IMR-90 (cell line): ENCODE measurements around the gene SLC39A11. TPM values are rescaled to one million over a fixed set of nuclear protein-coding genes. Genes with fewer than 3 reads are reported as not detected.
A peak's percentile ranks its signal among the peaks of the same experiment; 100 is the strongest.

Source experiments
- ATAC-seq: fragments of 200-7000 bp; cut with Tn5 transposase; 2 replicates; pipeline ENCODE4 v1.9.1; 2020; ENCODE audit warnings: low read depth, mild to moderate bottlenecking, moderate library complexity
- BruUV-seq: library from RNA; stranded (reverse); fragments of 400-500 nt; replicated peaks from 2 replicates; lab custom pipeline; 2021; lab: Mats Ljungman, UMichigan
- CTCF ChIA-PET: fragments of 300-600 bp; formaldehyde crosslinking; extraction: SDS; loops from one replicate; lab custom pipeline; 2021; ENCODE audit warnings: antibody characterized with exemption; lab: Yijun Ruan, JAX
- POLR2A ChIA-PET: fragments of 300-600 bp; sonication (Branson Sonifier 250); formaldehyde crosslinking; loops from one replicate; lab custom pipeline; 2022; ENCODE audit warnings: antibody characterized with exemption; ENCODE audit not compliant: unreplicated experiment; lab: Charles Lee
- DNase-seq: peaks from one replicate; pipeline ENCODE4 v3.0.0; 2013
- H2AFZ ChIP-seq: replicated peaks from 2 replicates; pipeline ENCODE3; 2013; ENCODE audit warnings: low read length, mild to moderate bottlenecking; ENCODE audit not compliant: poor library complexity
- H2AK5ac ChIP-seq: 2 replicates; pipeline ENCODE4 v1.6.1; 2013; ENCODE audit warnings: low read depth, low read length, inconsistent platforms
- H2AK9ac ChIP-seq: replicated peaks from 2 replicates; pipeline ENCODE3; 2013; ENCODE audit warnings: mild to moderate bottlenecking, low read depth, low read length, moderate library complexity; ENCODE audit not compliant: poor library complexity
- H2BK120ac ChIP-seq: 2 replicates; pipeline ENCODE4 v1.6.1; 2013; ENCODE audit warnings: low read depth, low read length, inconsistent platforms
- H2BK15ac ChIP-seq: 3 replicates; pipeline ENCODE4 v1.6.1; 2013; ENCODE audit warnings: low read depth, low read length, inconsistent platforms
- H2BK20ac ChIP-seq: 2 replicates; pipeline ENCODE4 v1.6.1; 2013; ENCODE audit warnings: low read depth, mild to moderate bottlenecking, inconsistent platforms, low read length, moderate library complexity
- H2BK5ac ChIP-seq: 2 replicates; pipeline ENCODE4 v1.6.1; 2013; ENCODE audit warnings: mild to moderate bottlenecking, low read depth, low read length, inconsistent platforms; ENCODE audit not compliant: poor library complexity, severe bottlenecking
- H3K14ac ChIP-seq: replicated peaks from 2 replicates; pipeline ENCODE4 v1.6.1; 2013; ENCODE audit warnings: low read depth, low read length, inconsistent platforms
- H3K18ac ChIP-seq: 2 replicates; pipeline ENCODE4 v1.6.1; 2013; ENCODE audit warnings: low read depth, low read length, control low read depth
- H3K23ac ChIP-seq: 2 replicates; pipeline ENCODE4 v1.6.1; 2013; ENCODE audit warnings: low read depth, low read length, inconsistent platforms
- H3K27ac ChIP-seq: 2 replicates; pipeline ENCODE4 v1.5.1; 2013; ENCODE audit warnings: mild to moderate bottlenecking, control low read depth, low read length; ENCODE audit not compliant: insufficient read depth
- H3K27me3 ChIP-seq: 2 replicates; pipeline ENCODE4 v1.6.1; 2013; ENCODE audit warnings: low read length; ENCODE audit not compliant: control insufficient read depth, insufficient read depth
- H3K36me3 ChIP-seq: 2 replicates; pipeline ENCODE4 v1.6.1; 2013; ENCODE audit warnings: low read length, mixed read lengths; ENCODE audit not compliant: control insufficient read depth, insufficient read depth
- H3K4ac ChIP-seq: 2 replicates; pipeline ENCODE4 v1.6.1; 2013; ENCODE audit warnings: low read depth, low read length, inconsistent platforms
- H3K4me1 ChIP-seq: 2 replicates; pipeline ENCODE4 v1.6.1; 2013; ENCODE audit warnings: low read length, mixed read lengths; ENCODE audit not compliant: control insufficient read depth, insufficient read depth
- H3K4me2 ChIP-seq: 2 replicates; pipeline ENCODE4 v1.6.1; 2013; ENCODE audit warnings: low read depth, mild to moderate bottlenecking, control low read depth, low read length, moderate library complexity
- H3K4me3 ChIP-seq: 2 replicates; pipeline ENCODE4 v1.5.1; 2013; ENCODE audit warnings: low read depth, mild to moderate bottlenecking, control low read depth, low read length, moderate library complexity; ENCODE audit not compliant: insufficient read depth
- H3K56ac ChIP-seq: 2 replicates; pipeline ENCODE4 v1.6.1; 2013; ENCODE audit warnings: low read length, inconsistent platforms; ENCODE audit not compliant: insufficient read depth; ENCODE audit errors: extremely low read depth
- H3K79me1 ChIP-seq, 2 experiments: 2 replicates each; pipeline ENCODE4 v1.6.1; 2013; ENCODE audit warnings: low read length in 2 of 2, inconsistent platforms in 1 of 2, low read depth in 1 of 2
- H3K9ac ChIP-seq: 2 replicates; pipeline ENCODE4 v1.6.1; 2013; ENCODE audit warnings: low read depth, low read length, control low read depth
- H3K9me1 ChIP-seq: 2 replicates; pipeline ENCODE4 v1.6.1; 2013; ENCODE audit warnings: low read length, inconsistent platforms; ENCODE audit not compliant: insufficient read depth
- H3K9me3 ChIP-seq: 2 replicates; pipeline ENCODE4 v1.6.1; 2013; ENCODE audit warnings: low read length; ENCODE audit not compliant: control insufficient read depth, insufficient read depth
- H4K20me1 ChIP-seq: 2 replicates; pipeline ENCODE4 v1.6.1; 2013; ENCODE audit warnings: low read length, inconsistent platforms; ENCODE audit not compliant: insufficient read depth
- H4K5ac ChIP-seq: 2 replicates; pipeline ENCODE4 v1.6.1; 2013; ENCODE audit warnings: mild to moderate bottlenecking, low read depth, low read length, control low read depth
- H4K8ac ChIP-seq, 2 experiments: 2 replicates each; pipeline ENCODE4 v1.6.1; 2013; ENCODE audit warnings: low read depth in 2 of 2, low read length in 2 of 2, control low read depth in 1 of 2, inconsistent platforms in 1 of 2
- H4K91ac ChIP-seq: 2 replicates; pipeline ENCODE4 v1.6.1; 2013; ENCODE audit warnings: low read depth, low read length, inconsistent platforms; ENCODE audit not compliant: insufficient read depth
- CEBPB ChIP-seq: IDR thresholded peaks from 2 replicates; pipeline ENCODE4 v1.6.1; 2012; ENCODE audit warnings: low read depth, low read length, improper control_type of control experiment
- FOS ChIP-seq: fragments of 150-350 bp; IDR thresholded peaks from 2 replicates; pipeline ENCODE4 v1.6.1; 2016; ENCODE audit warnings: low read depth, low read length
- MAZ ChIP-seq: IDR thresholded peaks from 2 replicates; pipeline ENCODE4 v1.6.1; 2012; ENCODE audit warnings: low read depth, mild to moderate bottlenecking, low read length, improper control_type of control experiment, moderate library complexity, borderline replicate concordance
- NFE2L2 ChIP-seq: fragments of 150-350 bp; IDR thresholded peaks from 2 replicates; pipeline ENCODE4 v1.6.1; 2016; ENCODE audit warnings: low read depth, mild to moderate bottlenecking, low read length
- RCOR1 ChIP-seq: IDR thresholded peaks from 2 replicates; pipeline ENCODE4 v1.6.1; 2012; ENCODE audit warnings: mild to moderate bottlenecking, low read length, improper control_type of control experiment; ENCODE audit not compliant: insufficient replicate concordance
- SMC3 ChIP-seq: fragments of 150-350 bp; IDR thresholded peaks from 2 replicates; pipeline ENCODE4 v1.6.1; 2016; ENCODE audit warnings: low read depth, mild to moderate bottlenecking, antibody characterized with exemption, low read length, moderate library complexity
- WGBS, 2 experiments: methylation state at CpG; one replicate each; pipeline versions ENCODE4 v1.1.5 to v1.1.7; 2013; ENCODE audit warnings: missing lambda C conversion rate in 2 of 2; ENCODE audit not compliant: insufficient read length in 1 of 2; ENCODE audit errors: extremely low coverage in 2 of 2; 5-methylcytosine and 5-hydroxymethylcytosine counted together
- dilution Hi-C: fragments of 300-500 bp; cut with HindIII; formaldehyde crosslinking; loops from one replicate; pipeline ENCODE4 v1.14.3; 2018; ENCODE audit warnings: low sequenced_read_pairs; ENCODE audit not compliant: unreplicated experiment
- in situ Hi-C: fragments of 300-500 bp; cut with MboI; formaldehyde crosslinking; loops from 3 replicates; pipeline ENCODE4 v1.14.3; 2019; ENCODE audit warnings: low sequenced_read_pairs, inconsistent platforms, mixed read lengths
- intact Hi-C: fragments of 100-400 bp; cut with micrococcal nuclease; formaldehyde crosslinking; loops from 2 replicates; pipeline ENCODE4 v1.10.0; 2022
- polyA plus RNA-seq, 3 experiments: library from polyadenylated mRNA; depleted of rRNA; stranded (reverse); fragments of >200 nt; gene quantifications; 2 replicates each; pipeline ENCODE4 v1.2.3, GENCODE V29; 2012; ENCODE audit warnings: low replicate concordance in 1 of 3
- total RNA-seq: library from RNA; depleted of rRNA; stranded (reverse); fragments of >200 nt; gene quantifications from 2 replicates; pipeline ENCODE4 v1.2.3, GENCODE V29; 2012
- TF ChIP-seq, protein P1 (sequence below): fragments of 150-350 bp; IDR thresholded peaks from 2 replicates; pipeline ENCODE4 v1.6.1; 2017; ENCODE audit warnings: mild to moderate bottlenecking, antibody characterized with exemption, low read length, low read depth

SLC39A11 gene
- total and polyA plus RNA-seq, 2 of the 4 experiments (the other 2 are of a cell fraction) = 8.8 to 14.3 TPM

- no CpG with 5 or more reads among the region's 7 CpGs for WGBS, 2 experiments
- Histone ChIP-seq H3K9me3 (no peaks in the 10 kb centered on the region), H3K9ac (no peak overlapping the region), H3K9me1 (peaks cover 4% of the 10 kb centered on the region), H4K91ac (peak overlapping the region; percentile 78), H4K8ac (peak overlapping the region; percentile 31 to 62; a peak in 1 of 4 replicates), H2AK5ac (peak overlapping the region; percentile 92), H2BK15ac (peak overlapping the region; percentile 88; the same call in 1 of the 3 replicates), H3K56ac (no peak overlapping the region), H3K27me3 (no peaks in the 10 kb centered on the region), H2AFZ (no peak overlapping the region), H2BK5ac (peak overlapping the region; percentile 15), H3K4me3 (no peak overlapping the region), H3K4me2 (no peak overlapping the region), H3K14ac (no peak overlapping the region), H2BK120ac (peak overlapping the region; percentile 43), H3K27ac (no peak overlapping the region), H2BK20ac (peak overlapping the region; percentile 85; the same call in 1 of the 2 replicates), H3K4ac (peak overlapping the region; percentile 59), H3K36me3 (no peaks in the 10 kb centered on the region), H4K5ac (no peak overlapping the region), H4K20me1 (no peaks in the 10 kb centered on the region), H2AK9ac (no peak overlapping the region), H3K18ac (0 out of 2 replicates have a peak overlapping the region, but pooled peaks have one; percentile 0), H3K4me1 (peaks cover 15% of the 10 kb centered on the region), H3K79me1 (peaks cover 0 to 9% of the 10 kb centered on the region in 2 experiments; a peak in 2 of 4 replicates), H3K23ac (no peak overlapping the region)
- dilution Hi-C loops (no loop called here), in situ Hi-C loops (loop anchor here (5.0 to 25.0 kb wide), 3 partner anchors 172 to 423 kb away; no protein-coding TSS in a partner anchor), intact Hi-C loops (loop anchor here (5.0 kb wide), 2 partner anchors 82 to 423 kb away; no protein-coding TSS in a partner anchor)
- ChIA-PET CTCF (interaction anchor here (1.6 to 1.9 kb wide), 2 partner anchors 171 to 204 kb away, joined by 3 to 24 read pairs; no protein-coding TSS in a partner anchor), POLR2A (no interaction called here)
- no peak for DNase-seq
- ATAC-seq = peak; percentile 44
- no TSS peak for BruUV-seq
- TF ChIP-seq SMC3 (no peak), CEBPB (no peak), NFE2L2 (no peak), MAZ (no peak), FOS (no peak), RCOR1 (no peak)
- TF ChIP-seq, protein P1, sequence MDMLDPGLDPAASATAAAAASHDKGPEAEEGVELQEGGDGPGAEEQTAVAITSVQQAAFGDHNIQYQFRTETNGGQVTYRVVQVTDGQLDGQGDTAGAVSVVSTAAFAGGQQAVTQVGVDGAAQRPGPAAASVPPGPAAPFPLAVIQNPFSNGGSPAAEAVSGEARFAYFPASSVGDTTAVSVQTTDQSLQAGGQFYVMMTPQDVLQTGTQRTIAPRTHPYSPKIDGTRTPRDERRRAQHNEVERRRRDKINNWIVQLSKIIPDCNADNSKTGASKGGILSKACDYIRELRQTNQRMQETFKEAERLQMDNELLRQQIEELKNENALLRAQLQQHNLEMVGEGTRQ = no peak
Observed at GRCh38 chr17:72984926-72985325, 107.6 kb downstream of the SLC39A11 start.
